HepG2 (cell line): ENCODE results near the gene STRN4. TPM values are rescaled to one million over a fixed set of nuclear protein-coding genes. Genes with fewer than 3 reads are reported as not detected.

ENCODE experiments used
- ATF7-NPFF ChIP-seq: sonication (generic); formaldehyde crosslinking; IDR thresholded peaks from 2 replicates; pipeline ENCODE4 v1.8.1; 2023; ENCODE audit warnings: mild to moderate bottlenecking, low read depth, missing genetic modification reagents, moderate library complexity
- GTF3A ChIP-seq: sonication (generic); formaldehyde crosslinking; conservative IDR thresholded peaks from 2 replicates; pipeline ENCODE4 v1.4.0; 2020; ENCODE audit warnings: mild to moderate bottlenecking, missing genetic modification reagents
- HNRNPLL ChIP-seq: fragments of 200-400 bp; formaldehyde crosslinking; IDR thresholded peaks from 2 replicates; pipeline ENCODE4 v1.6.1; 2017; ENCODE audit warnings: mild to moderate bottlenecking, low read depth, low read length; ENCODE audit not compliant: poor library complexity, severe bottlenecking
- HOXA3 ChIP-seq: sonication (generic); formaldehyde crosslinking; IDR thresholded peaks from 2 replicates; pipeline ENCODE4 v1.5.0; 2020; ENCODE audit warnings: missing genetic modification reagents
- NONO ChIP-seq, 2 experiments: fragments of 450-650 bp in 1 of 2; sonication (generic) in 1 of 2; formaldehyde crosslinking in 1 of 2; IDR thresholded peaks in 1 of 2; conservative IDR thresholded peaks in 1 of 2; 2 replicates each; pipeline versions ENCODE4 v1.6.1 to v1.8.0; 2017 to 2022; ENCODE audit warnings: mild to moderate bottlenecking in 1 of 2, missing genetic modification reagents in 1 of 2, moderate library complexity in 1 of 2
- NR2F2 ChIP-seq: IDR thresholded peaks from 2 replicates; pipeline ENCODE4 v1.6.1; 2012; ENCODE audit warnings: low read depth, inconsistent platforms, borderline replicate concordance
- RFXAP ChIP-seq: sonication (generic); formaldehyde crosslinking; IDR thresholded peaks from 2 replicates; pipeline ENCODE4 v1.4.0; 2020; ENCODE audit warnings: missing genetic modification reagents, borderline replicate concordance
- ZFX ChIP-seq: sonication (generic); formaldehyde crosslinking; IDR thresholded peaks from 2 replicates; pipeline ENCODE4 v1.4.0; 2020; ENCODE audit warnings: mild to moderate bottlenecking, low read depth, missing genetic modification reagents, moderate library complexity
- ZNF224 ChIP-seq: sonication (generic); formaldehyde crosslinking; IDR thresholded peaks from 2 replicates; pipeline ENCODE4 v1.5.0; 2020; ENCODE audit warnings: mild to moderate bottlenecking, missing genetic modification reagents
- ZNF256 ChIP-seq: sonication (generic); formaldehyde crosslinking; conservative IDR thresholded peaks from 2 replicates; pipeline ENCODE4 v1.4.0; 2020; ENCODE audit warnings: missing genetic modification reagents
- ZNF33A ChIP-seq: sonication (generic); formaldehyde crosslinking; IDR thresholded peaks from 2 replicates; pipeline ENCODE4 v1.5.1; 2020; ENCODE audit warnings: missing genetic modification reagents, mild to moderate bottlenecking, moderate library complexity, borderline replicate concordance
- ZNF446 ChIP-seq: sonication (generic); formaldehyde crosslinking; IDR thresholded peaks from 2 replicates; pipeline ENCODE4 v1.5.0; 2020; ENCODE audit warnings: mild to moderate bottlenecking, missing genetic modification reagents
- ZNF570 ChIP-seq: sonication (generic); formaldehyde crosslinking; IDR thresholded peaks from 2 replicates; pipeline ENCODE4 v1.4.0; 2020; ENCODE audit warnings: mild to moderate bottlenecking, missing genetic modification reagents, borderline replicate concordance
- ZNF746 ChIP-seq: sonication (generic); formaldehyde crosslinking; IDR thresholded peaks from 2 replicates; pipeline ENCODE4 v1.8.0; 2022; ENCODE audit warnings: mild to moderate bottlenecking, missing genetic modification reagents
- polyA plus RNA-seq, 8 experiments: library from polyadenylated mRNA; depleted of rRNA in 3 of 8; stranded (reverse) in 7 of 8; unstranded in 1 of 8; fragments of >200 nt; fragmentation: Illumina TruSeq in 4 of 8; extraction: Trizol in 4 of 8; gene quantifications; 2 replicates each; pipeline versions ENCODE4 v1.2.1 to v1.2.3, GENCODE V29; 2011 to 2016; ENCODE audit warnings: low read depth in 4 of 8, missing spikeins in 1 of 8, mixed read lengths in 1 of 8; ENCODE audit not compliant: insufficient read depth in 1 of 8
- total RNA-seq, 5 experiments: library from RNA; depleted of rRNA; stranded (reverse); fragments of >200 nt; fragmentation: Illumina TruSeq; extraction: Trizol; gene quantifications; 2 replicates each; pipeline ENCODE4 v1.2.3, GENCODE V29; 2016; ENCODE audit warnings: low read depth in 1 of 5
- TF ChIP-seq, protein P1 (sequence below): sonication (generic); formaldehyde crosslinking; conservative IDR thresholded peaks from 2 replicates; pipeline ENCODE4 v1.4.0; 2020; ENCODE audit warnings: missing genetic modification reagents
- TF ChIP-seq, protein P2 (sequence below): sonication (generic); formaldehyde crosslinking; IDR thresholded peaks from 2 replicates; pipeline ENCODE4 v1.8.0; 2022; ENCODE audit warnings: mild to moderate bottlenecking, missing genetic modification reagents, moderate library complexity
- TF ChIP-seq, protein P3 (sequence below): sonication (generic); formaldehyde crosslinking; IDR thresholded peaks from 2 replicates; pipeline ENCODE4 v1.4.0; 2020; ENCODE audit warnings: missing genetic modification reagents
- TF ChIP-seq, protein P4 (sequence below): sonication (generic); formaldehyde crosslinking; IDR thresholded peaks from 2 replicates; pipeline ENCODE4 v1.4.0; 2020; ENCODE audit warnings: missing genetic modification reagents, borderline replicate concordance
- TF ChIP-seq, protein P5 (sequence below): sonication (generic); formaldehyde crosslinking; IDR thresholded peaks from 2 replicates; pipeline ENCODE4 v1.4.0; 2020; ENCODE audit warnings: low read depth, mild to moderate bottlenecking, missing genetic modification reagents

STRN4 gene
- total and polyA plus RNA-seq, 2 of the 13 experiments (the other 11 are each of a cell fraction or from before 2014, with no cell fraction given): 43.1 to 57.3 TPM

DNA sequence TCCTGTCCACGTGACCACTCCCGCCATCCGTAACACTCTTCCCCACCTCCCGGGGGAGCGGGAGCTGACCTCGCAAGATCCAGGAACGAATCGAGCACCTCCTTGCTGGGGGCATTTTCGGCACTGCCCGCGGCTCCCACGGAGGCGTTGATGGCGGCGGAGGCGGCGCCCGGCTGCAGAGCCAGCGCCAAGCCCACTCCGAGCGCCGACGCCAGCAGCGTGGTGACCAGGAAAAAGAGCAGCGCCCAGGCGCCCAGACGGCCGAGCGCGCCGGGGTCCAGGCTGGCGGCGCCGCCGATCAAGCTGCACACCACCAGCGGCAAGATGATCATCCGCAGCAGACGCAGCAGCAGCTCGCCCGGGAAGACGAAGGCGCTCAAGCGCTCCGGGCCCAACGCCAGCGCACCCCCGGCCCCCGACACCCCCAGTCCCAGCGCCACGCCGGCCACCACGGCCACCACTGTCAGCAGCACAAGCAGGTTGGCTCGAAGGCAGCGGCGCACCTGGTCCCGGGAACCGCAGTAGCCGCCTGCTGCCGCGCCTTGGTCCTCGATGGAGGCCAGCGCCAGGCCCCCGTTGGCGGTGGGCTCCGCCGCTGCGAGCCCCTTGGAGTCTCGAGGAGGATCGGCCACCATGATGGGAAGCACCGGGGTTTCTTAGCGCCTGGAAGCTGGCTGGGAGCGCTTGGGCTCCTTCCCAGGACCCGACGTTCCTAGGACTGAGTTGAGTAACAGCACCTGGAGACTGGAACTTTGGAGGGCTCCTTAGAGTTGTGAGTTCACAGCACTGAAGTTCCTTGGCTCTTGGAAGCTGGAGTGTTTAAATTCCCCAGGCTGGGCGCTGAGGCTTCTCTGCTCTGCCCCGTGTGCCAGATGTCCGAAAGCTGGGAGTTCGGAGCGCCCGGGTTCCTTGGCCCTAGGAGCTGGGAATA lies 41.3 kb upstream of the STRN4 start (continued):
- no peak for TF ChIP-seq NR2F2
- TF ChIP-seq, protein P1, sequence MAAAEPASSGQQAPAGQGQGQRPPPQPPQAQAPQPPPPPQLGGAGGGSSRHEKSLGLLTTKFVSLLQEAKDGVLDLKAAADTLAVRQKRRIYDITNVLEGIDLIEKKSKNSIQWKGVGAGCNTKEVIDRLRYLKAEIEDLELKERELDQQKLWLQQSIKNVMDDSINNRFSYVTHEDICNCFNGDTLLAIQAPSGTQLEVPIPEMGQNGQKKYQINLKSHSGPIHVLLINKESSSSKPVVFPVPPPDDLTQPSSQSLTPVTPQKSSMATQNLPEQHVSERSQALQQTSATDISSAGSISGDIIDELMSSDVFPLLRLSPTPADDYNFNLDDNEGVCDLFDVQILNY (CRISPR knock-in tag): 0 out of 2 replicates have a peak, but pooled peaks have one; percentile 31
- TF ChIP-seq ZFX (CRISPR knock-in tag): peak; percentile 25
- TF ChIP-seq ZNF224 (CRISPR knock-in tag): 0 out of 2 replicates have a peak, but pooled peaks have one; percentile 33
- no peak; the same call in 1 of the 2 replicates for TF ChIP-seq RFXAP (CRISPR knock-in tag)
- TF ChIP-seq NONO (IDR thresholded peaks at IDR 0.05): no peak
- TF ChIP-seq NONO (CRISPR knock-in tag; conservative IDR thresholded peaks at IDR 0.05): 0 out of 2 replicates have a peak, but pooled peaks have one; percentile 4
- TF ChIP-seq ATF7-NPFF: peak; percentile 51; the same call in 1 of the 2 replicates
- TF ChIP-seq ZNF446: peak; percentile 86; the same call in 1 of the 2 replicates
- TF ChIP-seq, protein P2, sequence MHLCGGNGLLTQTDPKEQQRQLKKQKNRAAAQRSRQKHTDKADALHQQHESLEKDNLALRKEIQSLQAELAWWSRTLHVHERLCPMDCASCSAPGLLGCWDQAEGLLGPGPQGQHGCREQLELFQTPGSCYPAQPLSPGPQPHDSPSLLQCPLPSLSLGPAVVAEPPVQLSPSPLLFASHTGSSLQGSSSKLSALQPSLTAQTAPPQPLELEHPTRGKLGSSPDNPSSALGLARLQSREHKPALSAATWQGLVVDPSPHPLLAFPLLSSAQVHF (CRISPR knock-in tag): 0 out of 2 replicates have a peak, but pooled peaks have one; percentile 51
- no peak for TF ChIP-seq ZNF256 (CRISPR knock-in tag)
- TF ChIP-seq GTF3A (CRISPR knock-in tag): no peak
- TF ChIP-seq HOXA3 (CRISPR knock-in tag): peak; percentile 51
- TF ChIP-seq, protein P3, sequence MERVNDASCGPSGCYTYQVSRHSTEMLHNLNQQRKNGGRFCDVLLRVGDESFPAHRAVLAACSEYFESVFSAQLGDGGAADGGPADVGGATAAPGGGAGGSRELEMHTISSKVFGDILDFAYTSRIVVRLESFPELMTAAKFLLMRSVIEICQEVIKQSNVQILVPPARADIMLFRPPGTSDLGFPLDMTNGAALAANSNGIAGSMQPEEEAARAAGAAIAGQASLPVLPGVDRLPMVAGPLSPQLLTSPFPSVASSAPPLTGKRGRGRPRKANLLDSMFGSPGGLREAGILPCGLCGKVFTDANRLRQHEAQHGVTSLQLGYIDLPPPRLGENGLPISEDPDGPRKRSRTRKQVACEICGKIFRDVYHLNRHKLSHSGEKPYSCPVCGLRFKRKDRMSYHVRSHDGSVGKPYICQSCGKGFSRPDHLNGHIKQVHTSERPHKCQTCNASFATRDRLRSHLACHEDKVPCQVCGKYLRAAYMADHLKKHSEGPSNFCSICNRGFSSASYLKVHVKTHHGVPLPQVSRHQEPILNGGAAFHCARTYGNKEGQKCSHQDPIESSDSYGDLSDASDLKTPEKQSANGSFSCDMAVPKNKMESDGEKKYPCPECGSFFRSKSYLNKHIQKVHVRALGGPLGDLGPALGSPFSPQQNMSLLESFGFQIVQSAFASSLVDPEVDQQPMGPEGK: peak; percentile 61
- TF ChIP-seq ZNF746 (CRISPR knock-in tag): peak; percentile 48
- no peak for TF ChIP-seq ZNF33A (CRISPR knock-in tag)
- TF ChIP-seq, protein P4, sequence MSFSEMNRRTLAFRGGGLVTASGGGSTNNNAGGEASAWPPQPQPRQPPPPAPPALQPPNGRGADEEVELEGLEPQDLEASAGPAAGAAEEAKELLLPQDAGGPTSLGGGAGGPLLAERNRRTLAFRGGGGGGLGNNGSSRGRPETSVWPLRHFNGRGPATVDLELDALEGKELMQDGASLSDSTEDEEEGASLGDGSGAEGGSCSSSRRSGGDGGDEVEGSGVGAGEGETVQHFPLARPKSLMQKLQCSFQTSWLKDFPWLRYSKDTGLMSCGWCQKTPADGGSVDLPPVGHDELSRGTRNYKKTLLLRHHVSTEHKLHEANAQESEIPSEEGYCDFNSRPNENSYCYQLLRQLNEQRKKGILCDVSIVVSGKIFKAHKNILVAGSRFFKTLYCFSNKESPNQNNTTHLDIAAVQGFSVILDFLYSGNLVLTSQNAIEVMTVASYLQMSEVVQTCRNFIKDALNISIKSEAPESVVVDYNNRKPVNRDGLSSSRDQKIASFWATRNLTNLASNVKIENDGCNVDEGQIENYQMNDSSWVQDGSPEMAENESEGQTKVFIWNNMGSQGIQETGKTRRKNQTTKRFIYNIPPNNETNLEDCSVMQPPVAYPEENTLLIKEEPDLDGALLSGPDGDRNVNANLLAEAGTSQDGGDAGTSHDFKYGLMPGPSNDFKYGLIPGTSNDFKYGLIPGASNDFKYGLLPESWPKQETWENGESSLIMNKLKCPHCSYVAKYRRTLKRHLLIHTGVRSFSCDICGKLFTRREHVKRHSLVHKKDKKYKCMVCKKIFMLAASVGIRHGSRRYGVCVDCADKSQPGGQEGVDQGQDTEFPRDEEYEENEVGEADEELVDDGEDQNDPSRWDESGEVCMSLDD (CRISPR knock-in tag): 0 out of 2 replicates have a peak, but pooled peaks have one; percentile 5
- peak; percentile 90 for TF ChIP-seq HNRNPLL
- no peak for TF ChIP-seq ZNF570 (CRISPR knock-in tag)
- TF ChIP-seq, protein P5, sequence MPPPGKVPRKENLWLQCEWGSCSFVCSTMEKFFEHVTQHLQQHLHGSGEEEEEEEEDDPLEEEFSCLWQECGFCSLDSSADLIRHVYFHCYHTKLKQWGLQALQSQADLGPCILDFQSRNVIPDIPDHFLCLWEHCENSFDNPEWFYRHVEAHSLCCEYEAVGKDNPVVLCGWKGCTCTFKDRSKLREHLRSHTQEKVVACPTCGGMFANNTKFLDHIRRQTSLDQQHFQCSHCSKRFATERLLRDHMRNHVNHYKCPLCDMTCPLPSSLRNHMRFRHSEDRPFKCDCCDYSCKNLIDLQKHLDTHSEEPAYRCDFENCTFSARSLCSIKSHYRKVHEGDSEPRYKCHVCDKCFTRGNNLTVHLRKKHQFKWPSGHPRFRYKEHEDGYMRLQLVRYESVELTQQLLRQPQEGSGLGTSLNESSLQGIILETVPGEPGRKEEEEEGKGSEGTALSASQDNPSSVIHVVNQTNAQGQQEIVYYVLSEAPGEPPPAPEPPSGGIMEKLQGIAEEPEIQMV (CRISPR knock-in tag): no peak
